GM12873 (cell line): ENCODE data around the gene SPRED3.
A peak's percentile ranks its signal among the peaks of the same experiment; 100 is the strongest.

Experiments
- CTCF ChIP-seq: IDR thresholded peaks from 2 replicates; pipeline ENCODE4 v1.5.1; 2012; ENCODE audit warnings: low read depth, mild to moderate bottlenecking, moderate library complexity, low read length, control low read depth; ENCODE audit not compliant: insufficient read depth; ENCODE audit errors: missing control alignments

The SPRED3 gene

GRCh38 chr19:38395381-38396114 lies 7.1 kb downstream of the SPRED3 start:
- TF ChIP-seq CTCF, result no peak

DNA sequence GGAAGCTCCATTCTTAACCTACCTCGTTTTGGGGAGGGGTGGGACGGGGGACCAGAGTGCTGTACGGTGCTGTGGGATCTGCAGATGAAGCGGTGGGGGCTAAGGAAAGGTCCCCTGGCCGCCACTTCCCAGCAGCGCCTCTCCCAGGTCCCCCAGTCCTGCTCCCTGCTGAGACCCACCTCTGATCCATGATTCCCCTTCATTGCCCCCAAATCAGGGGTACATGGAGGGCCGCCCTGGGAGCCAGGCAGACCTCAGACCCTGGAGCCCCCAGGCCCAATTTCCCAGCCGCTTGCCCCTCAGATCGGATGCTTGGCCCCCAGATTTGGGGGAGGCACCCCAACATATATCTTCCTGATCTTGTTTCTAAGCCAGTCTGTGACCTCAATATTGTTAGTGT lies 10.6 kb downstream of the SPRED3 start:
- TF ChIP-seq CTCF, result no peak

DNA sequence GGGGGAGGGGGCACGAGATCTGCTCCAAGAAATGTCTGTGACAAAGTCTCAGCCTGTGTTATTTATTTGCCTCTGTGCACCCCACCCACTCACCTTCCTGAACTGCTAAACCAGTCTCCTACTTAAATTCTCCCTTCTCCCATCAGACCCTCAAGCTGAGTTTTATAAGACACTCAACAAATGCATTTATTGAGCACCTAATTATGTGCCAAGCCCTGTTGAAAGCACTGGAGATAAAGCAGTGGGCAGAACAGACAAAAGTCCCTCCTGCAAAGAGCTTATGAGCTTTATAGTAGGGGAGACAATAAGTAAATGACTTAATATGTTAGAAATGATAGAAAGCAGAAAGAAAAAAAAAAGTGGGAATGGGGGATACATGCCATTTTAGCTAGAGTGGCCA lies 11.0 kb downstream of the SPRED3 start:
- TF ChIP-seq CTCF, result no peak

- TF ChIP-seq CTCF, result no peak
Observed at GRCh38 chr19:38400361-38400760, 11.9 kb downstream of the SPRED3 start.

DNA sequence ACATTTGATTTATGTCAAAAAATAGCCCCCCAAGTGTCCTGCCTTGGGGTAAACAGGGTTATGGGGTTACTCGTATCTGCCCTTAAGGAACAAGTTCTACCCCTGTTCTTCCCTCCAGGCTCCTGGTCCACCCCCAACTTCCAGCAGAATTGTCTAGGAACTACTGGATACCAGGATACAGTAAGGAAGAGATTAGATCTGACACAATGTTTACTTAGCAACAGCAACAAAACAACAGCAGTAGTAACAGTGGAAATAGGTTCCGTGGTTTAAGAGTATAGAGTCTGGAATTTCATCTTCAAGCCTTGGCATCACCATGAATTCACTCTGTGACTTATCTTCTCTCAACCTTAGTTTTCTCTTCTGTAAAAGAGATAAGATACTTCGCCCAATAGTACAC lies 12.7 kb downstream of the SPRED3 start:
- no peak for TF ChIP-seq CTCF

GRCh38 chr19:38402623-38402966 lies 14.1 kb downstream of the SPRED3 start:
- TF ChIP-seq CTCF, result no peak

DNA sequence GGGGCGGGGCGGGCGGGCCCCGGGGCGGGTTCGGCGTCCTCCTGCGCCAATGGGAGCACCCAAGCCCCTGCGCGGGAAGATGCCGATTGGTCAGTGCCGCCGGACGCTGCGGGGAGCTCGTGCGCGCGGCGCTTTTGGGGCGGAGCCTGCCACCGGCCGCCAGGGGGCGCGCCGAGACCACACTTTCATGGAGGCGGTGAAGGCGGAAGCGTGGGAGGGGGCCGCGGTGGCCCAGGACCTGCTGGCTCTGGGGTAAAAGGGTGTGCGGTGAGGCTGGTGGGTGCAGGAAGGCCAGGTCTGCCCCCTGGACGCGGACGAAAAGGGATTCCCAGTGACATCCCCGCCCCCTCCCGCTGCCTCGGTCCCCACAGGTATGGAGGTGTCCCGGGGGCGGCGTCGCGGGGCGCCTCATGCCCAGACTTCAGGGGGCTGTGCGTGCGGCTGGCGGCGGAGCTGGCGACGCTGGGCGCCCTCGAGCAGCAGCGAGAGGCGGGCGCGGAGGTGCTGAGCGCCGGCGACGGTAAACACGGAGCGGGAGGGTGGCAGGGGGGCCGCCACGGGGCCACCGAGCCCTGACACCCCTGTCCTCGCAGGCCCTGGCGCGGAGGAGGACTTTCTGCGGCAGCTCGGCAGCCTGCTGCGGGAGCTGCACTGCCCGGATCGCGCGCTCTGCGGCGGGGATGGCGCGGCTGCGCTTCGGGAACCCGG lies 14.6 kb downstream of the SPRED3 start, which contains the start of gene FAM98C:
TSS of gene FAM98C (plus strand) at position 127 of the 708 bp plus-strand sequence. CDS start at position 188, 61 bp downstream.
- TF ChIP-seq CTCF, result peak; percentile 87
